ENCODE results near the gene SNRNP48. TPM values are rescaled to one million over a fixed set of nuclear protein-coding genes. Genes with fewer than 3 reads are reported as not detected.
A peak's percentile ranks its signal among the peaks of the same experiment; 100 is the strongest.

The SNRNP48 gene
- total RNA-seq, 4 donors from 2014 or later, result 7.9 to 12.4 (median 9.7) TPM

GRCh38 chr6:7589221-7589620 is 777 bp upstream of the SNRNP48 start:
- Histone ChIP-seq H3K4me1 (peaks cover 31% of the 10 kb centered on the region), H3K4me3 (peak overlapping the region; percentile 69), H3K9me3 (no peaks in the 10 kb centered on the region), H3K36me3 (no peaks in the 10 kb centered on the region), H3K27me3 (no peaks in the 10 kb centered on the region), H3K27ac (no peak overlapping the region)
- TF ChIP-seq POLR2A (IDR thresholded peaks at IDR 0.05) (no peak), EP300 (IDR thresholded peaks at IDR 0.05) (no peak), CTCF (IDR thresholded peaks at IDR 0.05) (no peak), POLR2AphosphoS5 (IDR thresholded peaks at IDR 0.05) (no peak)
- WGBS, result 55% methylated on average over 3 of the region's 3 CpGs
- no peak for DNase-seq (ENCODE audit: low spot score in 2 of 2)

- DNase-seq (ENCODE audit: low spot score in 2 of 2), result no peak
Observed at GRCh38 chr6:7590918-7591302, 912 bp downstream of the SNRNP48 start.

GRCh38 chr6:7591770-7592169 is 1.8 kb downstream of the SNRNP48 start:
- no peaks in the 10 kb centered on the region for H3K9me3 ChIP-seq
- peaks cover 24% of the 10 kb centered on the region for H3K36me3 ChIP-seq
- no peaks in the 10 kb centered on the region for H3K27me3 ChIP-seq
- WGBS, result 88% methylated on average over 5 of the region's 5 CpGs
- DNase-seq (ENCODE audit: low spot score in 2 of 2), result no peak
- H3K4me1 ChIP-seq, result peaks cover 31% of the 10 kb centered on the region
- H3K27ac ChIP-seq, result no peak overlapping the region
- H3K4me3 ChIP-seq, result no peak overlapping the region
- no peak for TF ChIP-seq EP300 (IDR thresholded peaks at IDR 0.05)
- no peak for TF ChIP-seq POLR2AphosphoS5 (IDR thresholded peaks at IDR 0.05)
- TF ChIP-seq CTCF (IDR thresholded peaks at IDR 0.05), result no peak
- TF ChIP-seq POLR2A (IDR thresholded peaks at IDR 0.05), result no peak

More at GRCh38 chr6:7590918-7591302, 912 bp downstream of the SNRNP48 start:
- H3K4me1 ChIP-seq, result peaks cover 31% of the 10 kb centered on the region
- no peak for TF ChIP-seq EP300 (IDR thresholded peaks at IDR 0.05)
- no peak for TF ChIP-seq CTCF (IDR thresholded peaks at IDR 0.05)
- TF ChIP-seq POLR2A (IDR thresholded peaks at IDR 0.05), result no peak
- TF ChIP-seq POLR2AphosphoS5 (IDR thresholded peaks at IDR 0.05), result no peak
- H3K36me3 ChIP-seq, result peaks cover 16% of the 10 kb centered on the region
- H3K27me3 ChIP-seq, result no peaks in the 10 kb centered on the region
- peak overlapping the region; percentile 69 for H3K4me3 ChIP-seq
- WGBS, result 25% methylated on average over 10 of the region's 10 CpGs
- H3K9me3 ChIP-seq, result no peaks in the 10 kb centered on the region
- no peak overlapping the region for H3K27ac ChIP-seq

GRCh38 chr6:7593229-7593628 is 3.2 kb downstream of the SNRNP48 start:
- no peaks in the 10 kb centered on the region for H3K27me3 ChIP-seq
- 91% methylated on average over 1 of the region's 1 CpG for WGBS
- H3K4me3 ChIP-seq, result no peak overlapping the region
- TF ChIP-seq POLR2AphosphoS5 (IDR thresholded peaks at IDR 0.05), result no peak
- TF ChIP-seq EP300 (IDR thresholded peaks at IDR 0.05), result no peak
- TF ChIP-seq POLR2A (IDR thresholded peaks at IDR 0.05), result no peak
- no peak for TF ChIP-seq CTCF (IDR thresholded peaks at IDR 0.05)
- peaks cover 31% of the 10 kb centered on the region for H3K4me1 ChIP-seq
- DNase-seq (ENCODE audit: low spot score in 2 of 2), result no peak
- H3K27ac ChIP-seq, result no peak overlapping the region
- H3K36me3 ChIP-seq, result peaks cover 30% of the 10 kb centered on the region
- H3K9me3 ChIP-seq, result no peaks in the 10 kb centered on the region

- Histone ChIP-seq H3K27ac (no peak overlapping the region), H3K36me3 (peaks cover 33% of the 10 kb centered on the region), H3K4me1 (peaks cover 22% of the 10 kb centered on the region), H3K4me3 (no peak overlapping the region), H3K9me3 (no peaks in the 10 kb centered on the region), H3K27me3 (no peaks in the 10 kb centered on the region)
- 80% methylated on average over 4 of the region's 4 CpGs for WGBS
- TF ChIP-seq POLR2AphosphoS5 (IDR thresholded peaks at IDR 0.05) (no peak), CTCF (IDR thresholded peaks at IDR 0.05) (no peak), POLR2A (IDR thresholded peaks at IDR 0.05) (no peak), EP300 (IDR thresholded peaks at IDR 0.05) (no peak)
- DNase-seq (ENCODE audit: low spot score in 2 of 2), result no peak
Observed at GRCh38 chr6:7594579-7595125, 4.7 kb downstream of the SNRNP48 start.
